Central memory CD8-positive, alpha-beta T cell (primary cell): ENCODE results near the gene SPATA31E1.
A peak's percentile ranks its signal among the peaks of the same experiment; 100 is the strongest.

ENCODE experiments used
- ATAC-seq: fragments of 150-1000 bp; cut with Tn5 transposase; replicated peaks from 2 replicates; pipeline ENCODE4 v1.10.0; 2022; ENCODE audit warnings: mild to moderate bottlenecking, moderate FRiP score, moderate number of reproducible peaks; ENCODE audit not compliant: poor library complexity, severe bottlenecking; ENCODE audit errors: extremely low read depth
- DNase-seq, 2 donors: peaks; one replicate each; pipeline ENCODE4 v3.0.0; 2021; ENCODE audit warnings: low spot score in 2 of 2
- H3K27ac Mint-ChIP-seq: one replicate; pipeline ENCODE4 v1.8.0; 2022; ENCODE audit warnings: low read depth, mild to moderate bottlenecking, moderate library complexity, mixed read lengths
- H3K27me3 Mint-ChIP-seq: one replicate; pipeline ENCODE4 v1.8.0; 2022; ENCODE audit warnings: mixed read lengths
- H3K36me3 Mint-ChIP-seq: one replicate; pipeline ENCODE4 v1.8.0; 2022; ENCODE audit warnings: mild to moderate bottlenecking, moderate library complexity, mixed read lengths; ENCODE audit not compliant: insufficient read depth
- H3K4me1 Mint-ChIP-seq: one replicate; pipeline ENCODE4 v1.8.0; 2022; ENCODE audit warnings: mixed read lengths
- H3K4me3 Mint-ChIP-seq: one replicate; pipeline ENCODE4 v1.8.0; 2022; ENCODE audit warnings: mild to moderate bottlenecking, moderate library complexity, mixed read lengths
- H3K9me3 Mint-ChIP-seq: one replicate; pipeline ENCODE4 v1.8.0; 2022; ENCODE audit warnings: mixed read lengths

Gene SPATA31E1

DNA sequence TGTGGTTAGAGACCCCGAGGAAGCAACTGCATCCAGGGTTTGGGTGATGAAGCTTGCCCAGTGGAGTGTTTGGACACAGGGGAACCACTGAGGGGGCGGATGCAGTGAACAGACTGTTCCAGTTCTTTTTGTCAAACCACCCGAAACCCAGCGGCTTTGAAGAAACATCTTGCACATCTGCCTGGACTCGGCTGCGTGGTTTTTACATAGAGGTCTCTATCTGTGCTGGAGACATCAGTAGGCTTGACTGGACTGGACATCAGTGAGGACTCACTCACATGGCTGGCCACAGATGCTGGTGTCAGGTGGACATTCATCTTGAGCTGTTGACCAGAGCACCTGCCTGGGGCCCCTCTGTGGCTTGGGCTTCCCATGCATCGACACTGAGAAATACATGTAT is 15.3 kb upstream of the SPATA31E1 start:
- no peak for DNase-seq
- Mint-ChIP-seq H3K9me3 (no peaks in the 10 kb centered on the region), H3K4me1 (no peaks in the 10 kb centered on the region), H3K36me3 (peaks cover 2% of the 10 kb centered on the region), H3K4me3 (no peak overlapping the region), H3K27me3 (peaks cover 24% of the 10 kb centered on the region), H3K27ac (no peak overlapping the region)
- no peak for ATAC-seq

DNA sequence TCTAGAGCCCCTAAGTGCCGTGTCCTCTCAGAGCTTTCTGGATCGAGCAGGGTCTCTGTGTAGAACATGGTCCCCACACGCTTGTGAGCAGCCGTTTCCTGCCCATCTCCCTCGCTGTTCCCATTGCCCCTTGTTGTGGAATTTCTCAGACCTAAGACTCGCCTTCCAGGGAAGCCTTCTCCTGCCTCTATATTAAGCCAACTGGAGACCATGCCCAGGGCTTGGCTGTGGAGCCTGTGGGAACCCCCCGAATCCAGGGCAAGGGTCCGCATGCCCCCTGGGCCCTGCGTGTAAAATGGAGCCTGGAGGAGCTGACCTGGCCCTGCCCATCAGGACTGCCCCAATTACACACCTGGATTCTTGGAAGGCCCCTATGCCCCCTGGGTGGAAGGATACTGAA is 14.5 kb upstream of the SPATA31E1 start:
- Mint-ChIP-seq H3K4me3 (no peak overlapping the region), H3K4me1 (no peaks in the 10 kb centered on the region), H3K27ac (no peak overlapping the region), H3K9me3 (no peaks in the 10 kb centered on the region), H3K27me3 (peaks cover 24% of the 10 kb centered on the region), H3K36me3 (peaks cover 2% of the 10 kb centered on the region)
- DNase-seq: no peak
- no peak for ATAC-seq

DNA sequence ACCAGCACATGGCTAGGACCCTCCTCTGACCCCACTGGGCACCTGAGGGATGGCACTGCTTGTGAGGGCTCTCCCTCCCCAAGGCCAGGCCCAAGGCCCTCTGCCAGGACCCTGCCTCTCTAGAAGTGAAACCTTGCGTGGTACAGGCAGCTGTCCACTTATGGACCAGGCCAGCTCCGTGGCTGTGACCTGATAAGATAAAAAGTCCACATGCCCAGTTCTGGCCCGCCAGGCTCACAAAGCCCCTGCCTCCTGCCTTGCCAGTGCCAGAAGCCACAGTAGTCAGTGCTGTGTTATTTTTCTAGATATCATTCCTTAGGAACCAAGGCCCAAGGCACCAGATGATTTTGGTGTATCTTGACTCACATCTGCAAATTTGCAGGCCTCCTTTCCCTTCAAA is 14.0 kb upstream of the SPATA31E1 start:
- ATAC-seq: no peak
- Mint-ChIP-seq H3K27me3 (peaks cover 24% of the 10 kb centered on the region), H3K4me3 (no peak overlapping the region)

DNA sequence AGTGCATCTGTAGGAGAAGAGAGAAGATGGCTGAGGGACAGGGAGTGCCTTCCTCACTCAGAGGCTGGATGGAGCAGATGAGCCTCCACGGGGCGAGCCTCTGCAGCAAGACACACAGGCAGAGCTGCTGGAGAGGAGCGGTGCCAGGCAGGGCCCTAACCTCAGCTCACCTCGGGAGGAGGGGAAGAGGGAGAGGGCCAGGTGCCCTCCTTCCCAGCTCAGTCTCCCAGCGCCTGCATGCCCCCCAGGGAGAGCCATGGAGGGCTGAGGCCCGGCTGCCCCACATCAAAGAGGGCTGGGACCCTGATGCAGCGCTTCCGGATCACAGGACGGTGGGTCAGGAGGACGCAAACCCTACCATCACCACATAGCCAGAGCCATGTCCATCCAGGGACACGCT is 13.6 kb upstream of the SPATA31E1 start:
- Mint-ChIP-seq H3K4me3 (no peak overlapping the region), H3K9me3 (no peaks in the 10 kb centered on the region), H3K36me3 (peaks cover 2% of the 10 kb centered on the region)

More for the DNA sequence above, 14.0 kb upstream of the SPATA31E1 start:
- Mint-ChIP-seq H3K4me1 (no peaks in the 10 kb centered on the region), H3K9me3 (no peaks in the 10 kb centered on the region), H3K27ac (no peak overlapping the region), H3K36me3 (peaks cover 2% of the 10 kb centered on the region)
- no peak for DNase-seq

DNA sequence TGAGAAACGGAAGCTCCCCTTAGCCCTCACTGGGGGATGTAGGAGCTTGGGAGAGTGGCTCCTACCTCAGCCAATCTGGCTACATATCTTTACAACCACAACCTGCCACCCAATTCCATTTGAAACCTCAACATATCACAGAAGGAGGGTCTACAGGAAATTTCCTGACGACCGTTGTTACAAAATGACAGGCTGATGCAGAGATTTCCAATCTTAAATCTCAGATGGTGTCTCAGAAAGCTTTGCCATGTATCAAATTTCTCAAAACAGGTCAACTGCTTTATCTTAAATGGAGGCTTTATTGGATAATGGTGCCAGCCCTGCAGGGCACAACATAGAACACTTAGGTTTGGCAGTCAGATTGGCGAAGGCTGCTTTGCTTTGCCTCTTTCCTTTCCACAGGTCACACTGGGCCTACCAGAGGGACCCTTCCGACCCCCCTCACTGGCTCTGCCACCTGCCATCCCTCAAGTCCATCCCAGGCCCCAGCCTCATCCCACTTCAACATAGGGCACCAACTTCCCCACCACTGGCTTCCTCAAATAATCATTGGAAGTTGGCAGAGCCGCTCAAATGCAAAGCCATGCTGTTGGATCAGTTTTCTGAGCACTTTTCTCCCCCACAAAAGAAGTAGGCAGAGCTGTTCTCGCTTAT is 11.1 kb upstream of the SPATA31E1 start:
- Mint-ChIP-seq H3K36me3 (peaks cover 2% of the 10 kb centered on the region), H3K4me1 (no peaks in the 10 kb centered on the region), H3K4me3 (no peak overlapping the region), H3K27me3 (peaks cover 22% of the 10 kb centered on the region), H3K9me3 (no peaks in the 10 kb centered on the region), H3K27ac (no peak overlapping the region)
- DNase-seq (no peak), ATAC-seq (no peak)

More for the DNA sequence above, 13.6 kb upstream of the SPATA31E1 start:
- no peaks in the 10 kb centered on the region for H3K4me1 Mint-ChIP-seq
- no peak overlapping the region for H3K27ac Mint-ChIP-seq
- no peak for DNase-seq
- ATAC-seq: no peak
- peaks cover 21% of the 10 kb centered on the region for H3K27me3 Mint-ChIP-seq

DNA sequence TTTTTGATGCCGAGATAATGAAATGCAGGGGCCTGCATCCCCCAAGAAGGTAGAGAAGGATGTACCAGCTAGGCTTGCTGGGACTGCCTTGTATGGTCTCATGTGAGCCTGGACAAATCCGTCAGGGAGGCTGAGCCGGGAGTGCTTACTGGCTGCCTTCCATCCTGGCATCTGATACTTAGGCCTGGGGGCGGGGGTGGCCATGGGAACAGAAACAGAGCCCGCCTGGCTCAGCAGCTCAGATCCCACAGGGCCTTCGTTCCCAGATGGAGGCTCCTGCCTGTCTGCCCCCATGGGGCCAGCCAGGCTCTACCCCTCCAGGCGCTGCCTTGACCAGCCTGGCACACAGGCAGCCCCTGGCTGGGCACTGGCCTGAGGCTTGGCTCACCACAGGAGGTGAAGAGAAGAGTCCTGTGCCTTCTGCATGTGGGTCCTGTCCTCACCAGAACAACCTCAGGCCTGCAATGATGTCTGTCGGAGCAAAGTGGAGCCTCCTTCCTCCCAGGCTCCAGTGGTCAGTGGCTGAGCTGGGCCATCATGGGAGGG is 10.5 kb upstream of the SPATA31E1 start:
- Mint-ChIP-seq H3K4me1 (no peaks in the 10 kb centered on the region), H3K27me3 (peaks cover 22% of the 10 kb centered on the region), H3K36me3 (peaks cover 2% of the 10 kb centered on the region), H3K4me3 (no peak overlapping the region), H3K9me3 (no peaks in the 10 kb centered on the region), H3K27ac (no peak overlapping the region)
- DNase-seq (no peak), ATAC-seq (no peak)

DNA sequence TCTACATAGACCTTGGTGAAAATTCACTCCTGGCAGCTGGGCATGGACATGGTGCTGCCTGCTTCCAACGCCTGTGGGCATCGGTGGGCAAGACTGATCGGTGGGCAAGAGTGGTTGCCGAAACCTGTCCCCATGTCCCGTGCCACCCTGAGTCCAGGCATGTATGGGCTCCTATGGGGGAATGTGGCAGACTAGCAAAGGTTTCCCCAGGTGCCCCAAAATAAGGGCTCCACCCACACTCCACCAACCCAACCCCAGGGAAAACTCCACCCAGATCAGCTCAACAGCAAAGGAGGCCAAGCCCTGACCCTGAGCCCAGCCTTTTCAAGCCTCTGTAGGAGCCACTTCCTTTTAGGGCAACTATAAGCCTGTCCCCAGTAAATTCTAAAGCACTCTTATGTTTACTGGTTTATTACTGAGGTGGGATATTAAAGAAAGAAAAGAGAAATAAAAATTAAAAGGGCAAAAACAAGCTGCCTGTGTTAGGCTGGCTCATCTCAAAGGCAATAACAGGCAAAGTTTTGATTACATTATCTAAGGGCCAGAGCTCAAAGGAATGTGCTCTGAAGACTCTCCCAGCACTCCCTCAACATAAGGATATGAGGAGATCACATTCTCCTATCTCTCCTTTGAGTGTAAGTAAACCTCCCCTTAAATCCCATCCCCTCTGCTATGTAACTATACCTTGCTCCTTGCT is 8.9 kb upstream of the SPATA31E1 start:
- peaks cover 27% of the 10 kb centered on the region for H3K27me3 Mint-ChIP-seq
- H3K9me3 Mint-ChIP-seq: no peaks in the 10 kb centered on the region
- no peaks in the 10 kb centered on the region for H3K4me1 Mint-ChIP-seq
- peaks cover 2% of the 10 kb centered on the region for H3K36me3 Mint-ChIP-seq
- DNase-seq (no peak), ATAC-seq (no peak)
- no peak overlapping the region for H3K4me3 Mint-ChIP-seq
- H3K27ac Mint-ChIP-seq: no peak overlapping the region

DNA sequence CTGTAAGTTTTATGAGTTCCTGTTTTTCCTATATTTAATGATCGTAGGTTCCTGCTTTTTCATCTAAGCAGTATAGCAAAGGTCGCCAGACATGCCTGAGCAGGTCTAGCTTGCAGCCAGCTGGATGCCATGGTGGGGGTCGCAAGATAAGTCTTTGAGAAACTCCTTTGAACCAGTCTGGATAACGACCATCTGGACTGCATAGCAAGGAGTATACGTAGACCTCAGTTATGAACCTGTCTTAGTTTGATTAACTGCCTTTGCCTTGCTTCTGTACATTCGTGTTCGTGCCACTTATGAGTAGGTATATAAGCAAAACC is 8.4 kb upstream of the SPATA31E1 start:
- no peak overlapping the region for H3K4me3 Mint-ChIP-seq
- H3K4me1 Mint-ChIP-seq: no peaks in the 10 kb centered on the region
- no peaks in the 10 kb centered on the region for H3K36me3 Mint-ChIP-seq
- H3K27ac Mint-ChIP-seq: no peak overlapping the region
- peaks cover 27% of the 10 kb centered on the region for H3K27me3 Mint-ChIP-seq
- H3K9me3 Mint-ChIP-seq: no peaks in the 10 kb centered on the region
- DNase-seq (no peak), ATAC-seq (no peak)

DNA sequence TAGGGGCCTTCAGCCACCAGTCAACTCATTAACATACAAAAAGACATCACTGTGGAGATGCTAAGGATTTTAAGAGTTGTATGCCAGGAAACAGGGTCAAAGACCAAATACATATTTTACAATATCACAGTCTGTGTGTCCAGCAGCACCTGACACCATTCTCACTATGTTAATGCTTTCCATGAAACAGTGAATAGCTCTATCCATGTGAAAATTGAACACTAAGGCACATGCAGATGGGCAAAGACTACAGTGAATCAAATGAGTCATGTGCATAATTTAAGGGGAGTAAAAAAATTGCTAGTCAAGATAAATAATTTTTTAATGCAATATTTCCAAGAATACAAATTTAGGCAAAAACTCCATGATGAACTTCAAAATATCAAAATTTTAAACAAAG is 7.6 kb upstream of the SPATA31E1 start:
- no peak for ATAC-seq
- no peak overlapping the region for H3K4me3 Mint-ChIP-seq

DNA sequence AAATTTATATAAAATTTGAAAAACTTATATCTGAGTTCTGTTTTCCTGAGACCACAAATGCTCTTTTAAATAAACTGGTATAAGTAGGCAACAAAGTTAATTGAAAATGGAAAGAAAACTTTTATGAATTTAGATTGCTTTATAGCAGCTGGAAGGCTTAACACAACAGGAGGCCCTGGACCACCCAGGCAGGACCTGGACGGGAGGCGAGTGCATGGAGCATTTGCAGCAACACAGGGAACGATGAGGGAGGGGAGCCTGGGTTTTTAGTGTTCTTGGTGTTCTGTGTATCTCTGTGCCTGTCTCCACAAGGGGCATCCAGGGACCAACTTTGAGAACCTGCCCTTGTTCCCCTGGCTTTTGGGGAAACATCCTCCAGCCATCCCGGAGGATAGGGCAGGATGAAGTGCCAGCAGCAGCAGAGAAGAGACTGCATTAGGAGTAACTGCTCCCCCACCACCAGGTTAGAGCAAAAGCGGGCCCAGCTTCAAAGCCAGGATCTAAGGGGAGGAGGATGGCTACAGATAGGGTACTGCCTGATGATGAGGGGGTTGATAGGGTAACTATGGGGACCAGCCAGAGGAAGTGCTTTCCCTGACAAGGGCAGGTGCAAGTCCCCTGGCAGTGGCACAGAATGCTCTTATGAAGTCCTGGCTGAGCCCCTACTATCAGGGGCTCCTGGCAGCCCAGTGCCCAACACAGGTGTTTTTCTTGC is 6.7 kb upstream of the SPATA31E1 start:
- DNase-seq: peak in 1 of 2 donors; percentile 4
- Mint-ChIP-seq H3K9me3 (no peaks in the 10 kb centered on the region), H3K27ac (no peak overlapping the region)

More for the DNA sequence above, 7.6 kb upstream of the SPATA31E1 start:
- no peak for DNase-seq
- Mint-ChIP-seq H3K36me3 (no peaks in the 10 kb centered on the region), H3K27me3 (peaks cover 27% of the 10 kb centered on the region), H3K4me1 (no peaks in the 10 kb centered on the region), H3K27ac (no peak overlapping the region), H3K9me3 (no peaks in the 10 kb centered on the region)

DNA sequence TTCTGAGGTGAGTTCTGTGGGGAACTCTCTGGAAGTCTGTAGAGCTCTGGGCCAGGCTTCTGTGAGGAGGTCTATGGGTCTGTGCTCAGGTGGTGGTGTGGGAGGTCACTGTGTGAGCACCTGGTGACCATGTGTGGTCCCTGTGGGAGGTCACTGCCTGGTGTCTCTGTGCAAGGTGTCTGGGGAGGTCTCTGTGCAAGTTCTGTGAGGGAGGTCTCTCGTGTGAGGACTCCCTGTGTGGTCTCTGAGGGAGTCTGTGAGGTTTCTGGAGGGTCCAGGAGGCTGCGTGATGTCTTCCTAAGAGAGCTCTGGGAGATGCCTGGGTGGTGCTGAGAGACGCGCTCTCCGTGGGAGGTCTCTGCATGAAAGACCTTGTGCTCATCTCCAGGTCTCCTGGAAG is 6.0 kb upstream of the SPATA31E1 start:
- no peak for DNase-seq
- H3K36me3 Mint-ChIP-seq: no peaks in the 10 kb centered on the region
- H3K4me1 Mint-ChIP-seq: no peaks in the 10 kb centered on the region
- no peak for ATAC-seq
- no peaks in the 10 kb centered on the region for H3K9me3 Mint-ChIP-seq
- no peak overlapping the region for H3K27ac Mint-ChIP-seq
- H3K27me3 Mint-ChIP-seq: peaks cover 37% of the 10 kb centered on the region
- H3K4me3 Mint-ChIP-seq: no peak overlapping the region

More for the DNA sequence above, 6.7 kb upstream of the SPATA31E1 start:
- no peak for ATAC-seq
- no peaks in the 10 kb centered on the region for H3K36me3 Mint-ChIP-seq
- H3K27me3 Mint-ChIP-seq: peaks cover 30% of the 10 kb centered on the region
- no peaks in the 10 kb centered on the region for H3K4me1 Mint-ChIP-seq
- no peak overlapping the region for H3K4me3 Mint-ChIP-seq

DNA sequence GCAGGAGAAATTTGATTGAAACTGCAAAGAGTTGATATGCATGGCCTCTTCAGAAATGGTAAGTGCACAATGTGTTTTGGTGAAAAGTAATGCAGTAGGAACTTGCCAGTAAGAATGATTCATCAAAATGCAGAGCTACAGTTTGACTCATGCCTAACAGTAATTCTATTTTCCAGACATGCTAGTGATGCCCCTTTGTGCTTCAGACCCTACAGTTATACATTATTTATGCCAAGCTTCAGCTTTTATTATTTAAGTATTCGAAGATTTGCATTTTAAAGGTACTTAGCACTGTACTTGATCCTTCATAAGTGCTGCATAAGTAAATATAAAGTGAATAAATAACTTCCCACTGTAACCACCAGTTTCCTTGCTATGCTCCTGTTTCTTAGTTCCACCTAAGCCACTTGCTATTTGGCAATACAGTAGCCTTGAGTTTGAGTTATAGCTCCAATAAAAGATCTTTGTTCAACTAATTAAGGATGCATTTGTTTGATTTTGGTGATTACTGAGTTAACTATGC is 3.6 kb upstream of the SPATA31E1 start:
- no peak overlapping the region for H3K4me3 Mint-ChIP-seq
- H3K4me1 Mint-ChIP-seq: no peaks in the 10 kb centered on the region
- no peaks in the 10 kb centered on the region for H3K9me3 Mint-ChIP-seq
- no peaks in the 10 kb centered on the region for H3K36me3 Mint-ChIP-seq
- H3K27ac Mint-ChIP-seq: no peak overlapping the region
- peaks cover 37% of the 10 kb centered on the region for H3K27me3 Mint-ChIP-seq
- ATAC-seq (no peak), DNase-seq (no peak)
